HEK293 (cell line): Measurements from ENCODE around the gene NUMBL.
A peak's percentile ranks its signal among the peaks of the same experiment; 100 is the strongest.

ENCODE experiments used
- CTCF ChIA-PET: fragments of 350-600 bp; formaldehyde crosslinking; extraction: SDS; loops from one replicate; lab custom pipeline; 2021; ENCODE audit warnings: antibody characterized with exemption; lab: Yijun Ruan, JAX
- POLR2A ChIA-PET: fragments of 300-600 bp; formaldehyde crosslinking; extraction: SDS; loops from one replicate; lab custom pipeline; 2020; ENCODE audit warnings: antibody characterized with exemption, inconsistent platforms; lab: Yijun Ruan, JAX
- H3K27ac ChIP-seq: fragments of 200-500 bp; sonication (Bioruptor generic); 2 replicates; pipeline ENCODE4 v1.5.1; 2014; ENCODE audit warnings: low read depth, low read length, control low read depth, inconsistent platforms; ENCODE audit errors: extremely low read depth
- H3K36me3 ChIP-seq, 2 experiments: fragments of 200-500 bp in 1 of 2; sonication (Bioruptor generic) in 1 of 2; 1 replicate in 1 of 2; 2 replicates in 1 of 2; pipeline ENCODE4 v1.5.1; 2014 to 2017; ENCODE audit warnings: inconsistent platforms in 2 of 2, low read length in 2 of 2; ENCODE audit not compliant: control insufficient read depth in 2 of 2, insufficient read depth in 1 of 2
- H3K4me1 ChIP-seq: fragments of 200-500 bp; sonication (Bioruptor generic); 2 replicates; pipeline ENCODE4 v1.5.1; 2014; ENCODE audit warnings: mild to moderate bottlenecking, low read length, inconsistent platforms; ENCODE audit not compliant: control insufficient read depth, insufficient read depth
- H3K4me3 ChIP-seq: 2 replicates; pipeline ENCODE4 v1.5.1; 2011; ENCODE audit warnings: low read depth, mild to moderate bottlenecking, control low read depth, low read length, moderate library complexity
- H3K9me3 ChIP-seq: fragments of 200-500 bp; sonication (Bioruptor generic); 2 replicates; pipeline ENCODE4 v1.5.1; 2014; ENCODE audit warnings: low read depth, low read length, inconsistent platforms; ENCODE audit not compliant: control insufficient read depth, insufficient read depth
- BCL11A ChIP-seq: fragments of 450-650 bp; formaldehyde crosslinking; IDR thresholded peaks from 2 replicates; pipeline ENCODE4 v1.5.1; 2016; ENCODE audit warnings: low read depth, missing biosample characterization, missing genetic modification characterization
- BCL11B ChIP-seq: fragments of 450-650 bp; formaldehyde crosslinking; IDR thresholded peaks from 2 replicates; pipeline ENCODE4 v1.5.1; 2016; ENCODE audit warnings: low read depth, missing biosample characterization, missing genetic modification characterization
- CTCF ChIP-seq: fragments of 450-650 bp; formaldehyde crosslinking; IDR thresholded peaks from 2 replicates; pipeline ENCODE4 v1.5.1; 2016; ENCODE audit warnings: missing biosample characterization, missing genetic modification characterization
- GLIS1 ChIP-seq: fragments of 450-650 bp; formaldehyde crosslinking; IDR thresholded peaks from 2 replicates; pipeline ENCODE4 v1.5.1; 2016; ENCODE audit warnings: missing biosample characterization, missing genetic modification characterization
- KLF16 ChIP-seq: fragments of 450-650 bp; formaldehyde crosslinking; IDR thresholded peaks from 2 replicates; pipeline ENCODE4 v1.5.1; 2017; ENCODE audit warnings: missing biosample characterization, missing genetic modification characterization
- KLF8 ChIP-seq: fragments of 450-650 bp; formaldehyde crosslinking; IDR thresholded peaks from 2 replicates; pipeline ENCODE4 v1.5.1; 2016; ENCODE audit warnings: missing biosample characterization, missing genetic modification characterization
- RBAK ChIP-seq: fragments of 450-650 bp; formaldehyde crosslinking; IDR thresholded peaks from 2 replicates; pipeline ENCODE4 v1.5.1; 2016; ENCODE audit warnings: missing biosample characterization, missing genetic modification characterization
- REPIN1 ChIP-seq: fragments of 450-650 bp; formaldehyde crosslinking; IDR thresholded peaks from 2 replicates; pipeline ENCODE4 v1.5.1; 2017; ENCODE audit warnings: missing biosample characterization, missing genetic modification characterization, low read depth
- SETDB1 ChIP-seq: IDR thresholded peaks from one replicate; pipeline ENCODE4 v1.6.1; 2017; ENCODE audit warnings: mild to moderate bottlenecking, low read length, moderate library complexity, mixed read lengths; ENCODE audit not compliant: insufficient read length
- TSHZ1 ChIP-seq: fragments of 450-650 bp; formaldehyde crosslinking; IDR thresholded peaks from 2 replicates; pipeline ENCODE4 v1.5.1; 2016; ENCODE audit warnings: missing biosample characterization, missing genetic modification characterization, borderline replicate concordance
- ZBTB21 ChIP-seq: fragments of 450-650 bp; formaldehyde crosslinking; IDR thresholded peaks from 2 replicates; pipeline ENCODE4 v1.5.1; 2017; ENCODE audit warnings: missing biosample characterization, missing genetic modification characterization
- ZNF10 ChIP-seq: fragments of 450-650 bp; formaldehyde crosslinking; IDR thresholded peaks from 2 replicates; pipeline ENCODE4 v1.5.1; 2017; ENCODE audit warnings: missing biosample characterization, missing genetic modification characterization
- ZNF211 ChIP-seq: fragments of 450-650 bp; formaldehyde crosslinking; IDR thresholded peaks from 2 replicates; pipeline ENCODE4 v1.5.1; 2016; ENCODE audit warnings: low read depth, missing biosample characterization, missing genetic modification characterization
- ZNF23 ChIP-seq: fragments of 450-650 bp; formaldehyde crosslinking; IDR thresholded peaks from 2 replicates; pipeline ENCODE4 v1.5.1; 2016; ENCODE audit warnings: missing biosample characterization, missing genetic modification characterization, borderline replicate concordance
- ZNF292 ChIP-seq: fragments of 450-650 bp; formaldehyde crosslinking; IDR thresholded peaks from 2 replicates; pipeline ENCODE4 v1.5.1; 2016; ENCODE audit warnings: low read depth, missing biosample characterization, missing genetic modification characterization, borderline replicate concordance
- ZNF335 ChIP-seq: fragments of 450-650 bp; formaldehyde crosslinking; conservative IDR thresholded peaks from 2 replicates; pipeline ENCODE4 v1.5.1; 2016; ENCODE audit warnings: missing biosample characterization, missing genetic modification characterization
- ZNF394 ChIP-seq: fragments of 450-650 bp; formaldehyde crosslinking; IDR thresholded peaks from 2 replicates; pipeline ENCODE4 v1.5.1; 2016; ENCODE audit warnings: missing biosample characterization, missing genetic modification characterization, mild to moderate bottlenecking, moderate library complexity, borderline replicate concordance
- ZNF416 ChIP-seq: fragments of 450-650 bp; formaldehyde crosslinking; IDR thresholded peaks from 2 replicates; pipeline ENCODE4 v1.5.1; 2016; ENCODE audit warnings: missing biosample characterization, missing genetic modification characterization
- ZNF501 ChIP-seq: fragments of 450-650 bp; formaldehyde crosslinking; IDR thresholded peaks from 2 replicates; pipeline ENCODE4 v1.5.1; 2016; ENCODE audit warnings: missing biosample characterization, missing genetic modification characterization
- ZNF521 ChIP-seq: fragments of 450-650 bp; formaldehyde crosslinking; IDR thresholded peaks from 2 replicates; pipeline ENCODE4 v1.5.1; 2017; ENCODE audit warnings: missing biosample characterization, mild to moderate bottlenecking, missing genetic modification characterization
- ZNF548 ChIP-seq: fragments of 450-650 bp; formaldehyde crosslinking; IDR thresholded peaks from 2 replicates; pipeline ENCODE4 v1.5.1; 2016; ENCODE audit warnings: missing biosample characterization, missing genetic modification characterization
- ZNF549 ChIP-seq: fragments of 450-650 bp; IDR thresholded peaks from 2 replicates; pipeline ENCODE4 v1.5.1; 2018; ENCODE audit warnings: missing biosample characterization, missing genetic modification characterization, mild to moderate bottlenecking, inconsistent platforms, moderate library complexity
- ZSCAN18 ChIP-seq: fragments of 450-650 bp; formaldehyde crosslinking; IDR thresholded peaks from 2 replicates; pipeline ENCODE4 v1.5.1; 2016; ENCODE audit warnings: missing biosample characterization, missing genetic modification characterization
- ZSCAN23 ChIP-seq: fragments of 450-650 bp; formaldehyde crosslinking; IDR thresholded peaks from 2 replicates; pipeline ENCODE4 v1.5.1; 2016; ENCODE audit warnings: missing biosample characterization, missing genetic modification characterization
- ZSCAN30 ChIP-seq: fragments of 450-650 bp; IDR thresholded peaks from 2 replicates; pipeline ENCODE4 v1.5.1; 2018; ENCODE audit warnings: missing biosample characterization, mild to moderate bottlenecking, missing genetic modification characterization, moderate library complexity
- ZXDB ChIP-seq: fragments of 450-650 bp; formaldehyde crosslinking; IDR thresholded peaks from 2 replicates; pipeline ENCODE4 v1.5.1; 2016; ENCODE audit warnings: missing biosample characterization, missing genetic modification characterization

NUMBL gene

GRCh38 chr19:40717325-40717879 is 27.0 kb upstream of the NUMBL start:
- ChIA-PET POLR2A (interaction anchor here (0.5 to 2.4 kb wide), 27 partner anchors 9 to 1282 kb away, joined by 3 to 49 read pairs (median 6); partner anchors contain the start of genes ACTMAP, HNRNPUL1, NUMBL and RAB4B), CTCF (interaction anchor here (0.5 to 1.4 kb wide), 6 partner anchors 19 to 194 kb away, joined by 3 to 8 read pairs (median 4); partner anchors contain the start of gene EGLN2)
- Histone ChIP-seq H3K4me3 (peak overlapping the region; percentile 60), H3K4me1 (peaks cover 47% of the 10 kb centered on the region), H3K36me3 (peaks cover 22 to 42% of the 10 kb centered on the region in 2 experiments), H3K9me3 (no peaks in the 10 kb centered on the region), H3K27ac (peak overlapping the region; percentile 86)
- TF ChIP-seq ZNF548, result no peak
- no peak for TF ChIP-seq ZNF521 (tag by site-specific recombination)
- 0 out of 2 replicates have a peak, but pooled peaks have one; percentile 20 for TF ChIP-seq CTCF (tag by site-specific recombination)
- TF ChIP-seq ZXDB (tag by site-specific recombination), result peak; percentile 61
- TF ChIP-seq BCL11A (tag by site-specific recombination), result peak; percentile 87
- no peak for TF ChIP-seq GLIS1
- TF ChIP-seq ZNF335 (tag by site-specific recombination), result peak; percentile 98
- TF ChIP-seq SETDB1, result peak; percentile 92
- TF ChIP-seq BCL11B, result peak; percentile 78; the same call in 1 of the 2 replicates
- peak; percentile 100; the same call in 1 of the 2 replicates for TF ChIP-seq ZSCAN30 (tag by site-specific recombination)
- TF ChIP-seq RBAK (tag by site-specific recombination), result no peak
- no peak for TF ChIP-seq KLF8 (tag by site-specific recombination)
- peak; percentile 48 for TF ChIP-seq ZNF501 (tag by site-specific recombination)

GRCh38 chr19:40716482-40717324 is 26.3 kb upstream of the NUMBL start, which contains the start of the genes COQ8B and ITPKC:
Gene COQ8B (minus strand): TSS chr19:40716886. CDS start chr19:40714632, 2,254 bp downstream.
Gene ITPKC (plus strand): TSS chr19:40717112. CDS start chr19:40717136, 24 bp downstream.
- Histone ChIP-seq H3K4me3 (peak within 1 kb of the TSS; percentile 60), H3K27ac (peak within 1 kb of the TSS; percentile 86), H3K36me3 (peaks cover 22 to 45% of the 10 kb centered on the region in 2 experiments), H3K4me1 (peaks cover 47% of the 10 kb centered on the region), H3K9me3 (no peaks in the 10 kb centered on the region)
- POLR2A ChIA-PET, result interaction anchor here (0.5 to 2.4 kb wide), 33 partner anchors 9 to 1281 kb away, joined by 3 to 49 read pairs (median 5); partner anchors contain the start of genes ACTMAP, EGLN2, HNRNPUL1 and NUMBL
- CTCF ChIA-PET, result interaction anchor here (0.5 to 1.4 kb wide), 12 partner anchors 18 to 258 kb away, joined by 3 to 8 read pairs (median 4); partner anchors contain the start of gene EGLN2
- TF ChIP-seq ZNF548 (no peak), ZNF549 (tag by site-specific recombination) (no peak), TSHZ1 (tag by site-specific recombination) (no peak), ZNF292 (tag by site-specific recombination) (no peak), ZNF10 (tag by site-specific recombination) (no peak), GLIS1 (peak; percentile 51; the same call in 1 of the 2 replicates), ZNF23 (no peak), BCL11A (tag by site-specific recombination) (peak; percentile 53; the same call in 1 of the 2 replicates), ZSCAN18 (0 out of 2 replicates have a peak, but pooled peaks have one; percentile 66), KLF16 (peak; percentile 95), ZNF416 (tag by site-specific recombination) (no peak), ZBTB21 (tag by site-specific recombination) (peak; percentile 89), REPIN1 (peak; percentile 68; the same call in 1 of the 2 replicates), ZNF394 (tag by site-specific recombination) (no peak; the same call in 1 of the 2 replicates), ZNF211 (tag by site-specific recombination) (no peak), ZSCAN23 (no peak)
